OCI-LY7 (cell line): ENCODE measurements around the gene MTMR11.

ENCODE experiments used
- EZH2phosphoT487 ChIP-seq: fragments of 200-600 bp; sonication (generic); IDR thresholded peaks from 2 replicates; pipeline ENCODE4 v1.6.1; 2018; ENCODE audit warnings: low read depth, borderline replicate concordance, mild to moderate bottlenecking, mixed run types, antibody characterized with exemption, low read length, moderate library complexity, mixed read lengths
- TF ChIP-seq, protein P1 (sequence below): fragments of 200-600 bp; sonication (generic); conservative IDR thresholded peaks from 2 replicates; pipeline ENCODE4 v1.5.1; 2014; ENCODE audit warnings: mild to moderate bottlenecking, antibody characterized with exemption, low read length, moderate library complexity, mixed read lengths

DNA sequence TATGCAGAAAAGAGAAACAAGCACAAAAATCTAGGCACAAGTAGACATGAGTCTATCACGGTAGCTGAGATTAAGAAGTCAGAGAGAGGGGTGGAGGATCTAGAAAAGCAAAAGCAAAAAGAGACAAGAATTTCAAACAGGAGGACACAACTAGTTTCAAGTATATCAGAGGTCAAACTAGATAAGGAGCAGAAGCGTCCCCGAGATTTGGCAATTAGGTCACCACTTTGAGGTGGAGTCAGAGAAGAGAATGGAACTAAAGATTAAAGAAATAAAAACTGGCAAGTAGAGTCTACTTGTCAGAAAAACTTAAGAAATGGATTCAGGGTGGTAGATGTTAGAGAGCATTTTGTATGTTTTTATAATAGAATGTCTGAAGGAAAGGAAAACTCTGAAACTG is 11.3 kb downstream of the MTMR11 start:
- TF ChIP-seq, protein P1, sequence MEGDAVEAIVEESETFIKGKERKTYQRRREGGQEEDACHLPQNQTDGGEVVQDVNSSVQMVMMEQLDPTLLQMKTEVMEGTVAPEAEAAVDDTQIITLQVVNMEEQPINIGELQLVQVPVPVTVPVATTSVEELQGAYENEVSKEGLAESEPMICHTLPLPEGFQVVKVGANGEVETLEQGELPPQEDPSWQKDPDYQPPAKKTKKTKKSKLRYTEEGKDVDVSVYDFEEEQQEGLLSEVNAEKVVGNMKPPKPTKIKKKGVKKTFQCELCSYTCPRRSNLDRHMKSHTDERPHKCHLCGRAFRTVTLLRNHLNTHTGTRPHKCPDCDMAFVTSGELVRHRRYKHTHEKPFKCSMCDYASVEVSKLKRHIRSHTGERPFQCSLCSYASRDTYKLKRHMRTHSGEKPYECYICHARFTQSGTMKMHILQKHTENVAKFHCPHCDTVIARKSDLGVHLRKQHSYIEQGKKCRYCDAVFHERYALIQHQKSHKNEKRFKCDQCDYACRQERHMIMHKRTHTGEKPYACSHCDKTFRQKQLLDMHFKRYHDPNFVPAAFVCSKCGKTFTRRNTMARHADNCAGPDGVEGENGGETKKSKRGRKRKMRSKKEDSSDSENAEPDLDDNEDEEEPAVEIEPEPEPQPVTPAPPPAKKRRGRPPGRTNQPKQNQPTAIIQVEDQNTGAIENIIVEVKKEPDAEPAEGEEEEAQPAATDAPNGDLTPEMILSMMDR = no peak
- TF ChIP-seq EZH2phosphoT487 = no peak
